ENCODE results near the gene WDR91. TPM values are rescaled to one million over a fixed set of nuclear protein-coding genes. Genes with fewer than 3 reads are reported as not detected.

WDR91 gene
- total RNA-seq (10 to 100 TPM; 28.1 to 41.2 (median 37.6) TPM), total RNA-seq (31.1 to 81.8 (median 68.8) reads per million in 29 experiments)
- 18.6 TPM for total RNA-seq (2013)

DNA sequence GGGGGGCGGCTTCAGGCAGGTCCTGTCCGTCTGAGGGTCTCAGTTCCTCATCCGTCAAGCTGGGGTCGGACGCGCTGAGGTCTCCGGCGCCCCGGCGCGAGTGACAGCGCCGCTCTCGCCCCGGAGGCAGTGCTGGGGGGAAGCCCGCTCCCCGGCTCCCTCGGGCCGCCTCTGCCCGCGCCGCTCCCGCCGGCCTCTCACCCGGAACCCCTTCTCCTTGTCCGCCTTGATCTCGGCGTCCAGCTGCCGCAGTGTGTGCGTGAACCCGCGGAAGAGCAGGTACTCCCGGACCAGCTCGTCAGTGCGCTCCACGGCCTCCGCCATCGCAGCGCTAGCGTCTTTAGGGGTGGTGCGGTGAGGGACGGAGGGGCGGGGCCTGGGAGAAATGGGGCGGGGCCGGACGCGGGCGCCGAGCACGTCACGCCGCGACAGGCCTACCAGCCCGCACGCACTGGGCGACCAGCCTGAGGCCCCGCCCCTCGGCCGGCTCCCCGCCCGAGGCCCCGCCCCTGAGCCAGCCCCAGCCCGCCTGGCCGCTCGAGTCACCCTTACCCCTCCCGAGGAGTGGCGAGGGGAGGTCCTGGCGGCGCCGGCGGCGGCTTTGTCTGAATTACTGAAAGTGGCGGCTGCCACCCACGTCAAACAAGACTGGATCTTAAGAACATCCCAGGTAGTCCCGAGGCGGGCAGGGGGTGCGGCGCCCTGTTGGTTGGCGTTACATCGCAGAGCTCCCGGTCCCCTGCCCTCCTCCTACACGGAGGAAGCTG is at the start of gene WDR91:
Gene WDR91, minus strand, starts transcription at position 348 of the 767 bp plus-strand sequence. Its CDS starts 24 bp downstream, at position 324.
- Histone ChIP-seq H3K9me3 (no peaks in the 10 kb centered on the region), H3K27ac (ENCODE audit: low read length) (peak within 1 kb of the TSS; percentile 82), H3K4me1 (ENCODE audit: control insufficient read depth in 1 of 2, extremely low read depth in 1 of 2, insufficient read depth in 2 of 2, low read length in 2 of 2) (peaks cover 8 to 30% of the 10 kb centered on the region in 2 experiments), H3K4me3 (ENCODE audit: control insufficient read depth in 1 of 2, extremely low read depth in 1 of 2, low read length in 1 of 2) (peak within 1 kb of the TSS; percentile 79 to 94), H3K27me3 (replicated peaks in 1 of 2; ENCODE audit: control insufficient read depth in 2 of 2, extremely low read depth in 1 of 2, insufficient read depth in 2 of 2, low read length in 1 of 2) (no peaks in the 10 kb centered on the region), H3K36me3 (ENCODE audit: control insufficient read depth in 2 of 2, extremely low read depth in 1 of 2, insufficient read depth in 1 of 2, low read length in 1 of 2) (peaks cover 0 to 4% of the 10 kb centered on the region in 2 donors)
- Mint-ChIP-seq H3K4me1 (peaks cover 36 to 44% (median 37%) of the 10 kb centered on the region in 3 donors), H3K36me3 (peaks cover 1% of the 10 kb centered on the region), H3K27me3 (no peaks in the 10 kb centered on the region), H3K27ac (peak within 1 kb of the TSS; percentile 96 to 98), H3K9me3 (no peaks in the 10 kb centered on the region), H3K4me3 (peak within 1 kb of the TSS; percentile 89 to 99 (median 93))
- peak; percentile 90 to 98 (median 94) for ATAC-seq (replicated peaks in 1 of 4)
- peak; percentile 86 to 98 (median 94) for DNase-seq
- POLR2A ChIA-PET, result interaction anchor here (0.6 to 1.4 kb wide), 6 partner anchors 9 to 1727 kb away, joined by 3 to 6 read pairs (median 4); no protein-coding TSS in a partner anchor
- CTCF ChIA-PET, result interaction anchor here (0.6 to 1.5 kb wide), 3 partner anchors 40 to 225 kb away, joined by 4 to 5 read pairs (median 5); partner anchors contain the start of genes AGBL3 (in 1 of the 2) and TMEM140 (in 1 of the 2)
- WGBS (ENCODE audit: insufficient coverage), result under 1% methylated on average over 76 of the region's 82 CpGs

DNA sequence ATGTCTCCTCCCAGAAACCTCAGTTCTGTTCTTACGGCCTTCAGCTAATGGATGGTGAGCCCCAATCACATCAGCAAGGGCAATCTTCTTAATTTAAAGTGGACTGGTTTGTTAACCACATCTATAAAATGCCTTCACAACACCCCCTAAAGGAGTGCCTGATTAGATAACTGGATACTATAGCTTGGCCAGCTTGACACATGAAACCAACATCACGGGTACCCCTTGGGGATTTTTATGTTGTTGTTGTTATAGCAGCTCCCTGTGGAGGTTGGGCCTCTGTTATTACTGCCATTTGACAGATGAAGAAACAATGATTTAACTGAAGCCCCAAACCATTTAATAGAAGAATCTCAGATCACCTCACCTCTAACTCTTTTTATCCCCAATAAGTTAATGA is 49.1 kb upstream of the WDR91 start:
- no peaks in the 10 kb centered on the region for H3K36me3 ChIP-seq (ENCODE audit: control insufficient read depth in 2 of 2, extremely low read depth in 1 of 2, insufficient read depth in 1 of 2, low read length in 1 of 2)

DNA sequence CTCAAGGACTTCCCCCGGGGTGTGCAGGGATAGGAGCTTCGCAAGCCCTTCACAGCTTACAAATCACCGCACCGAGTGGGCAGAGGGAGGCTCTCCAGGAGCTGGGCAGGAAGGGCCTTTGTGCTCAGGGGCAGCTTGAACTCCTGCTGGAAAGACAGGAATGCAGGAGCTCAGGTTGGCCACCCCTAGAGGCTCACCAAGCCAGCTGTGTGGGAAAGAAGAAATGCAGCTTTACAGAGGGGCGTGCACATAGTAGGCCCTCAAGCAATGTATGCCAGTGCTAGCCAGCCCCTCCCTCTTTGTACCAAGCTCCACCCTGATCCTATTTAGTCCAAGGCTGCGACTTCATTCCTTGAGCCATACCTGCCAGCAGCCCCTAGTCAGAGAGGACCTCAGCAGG is 48.4 kb upstream of the WDR91 start:
- H3K4me3 Mint-ChIP-seq, result no peak overlapping the region
- Histone ChIP-seq H3K27me3 (replicated peaks in 1 of 2; ENCODE audit: control insufficient read depth in 2 of 2, extremely low read depth in 1 of 2, insufficient read depth in 2 of 2, low read length in 1 of 2) (peaks cover 0 to 14% of the 10 kb centered on the region in 2 experiments), H3K4me3 (ENCODE audit: control insufficient read depth in 1 of 2, extremely low read depth in 1 of 2, low read length in 1 of 2) (no peak overlapping the region), H3K9me3 (no peaks in the 10 kb centered on the region), H3K27ac (ENCODE audit: low read length) (no peak overlapping the region), H3K4me1 (ENCODE audit: control insufficient read depth in 1 of 2, extremely low read depth in 1 of 2, insufficient read depth in 2 of 2, low read length in 2 of 2) (no peaks in the 10 kb centered on the region), H3K36me3 (ENCODE audit: control insufficient read depth in 2 of 2, extremely low read depth in 1 of 2, insufficient read depth in 1 of 2, low read length in 1 of 2) (no peaks in the 10 kb centered on the region)
- no peak overlapping the region for H3K27ac Mint-ChIP-seq
- ATAC-seq (replicated peaks in 1 of 4) (no peak), DNase-seq (no peak)
- POLR2A ChIA-PET, result interaction anchor here in 1 of 2 donors (0.5 kb wide), 1 partner anchor 272 kb away, joined by 3 read pairs; no protein-coding TSS in a partner anchor
- 86% methylated on average over 6 of the region's 6 CpGs for WGBS (ENCODE audit: insufficient coverage)
- peaks cover 0 to 4% of the 10 kb centered on the region in 2 donors for H3K27me3 Mint-ChIP-seq
- H3K36me3 Mint-ChIP-seq, result no peaks in the 10 kb centered on the region
- CTCF ChIA-PET, result no interaction called here
- peaks cover 4 to 7% (median 5%) of the 10 kb centered on the region in 3 donors for H3K9me3 Mint-ChIP-seq
- no peaks in the 10 kb centered on the region for H3K4me1 Mint-ChIP-seq

More for the DNA sequence above, 49.1 kb upstream of the WDR91 start:
- ChIA-PET POLR2A (no interaction called here), CTCF (no interaction called here)
- Histone ChIP-seq H3K27me3 (replicated peaks in 1 of 2; ENCODE audit: control insufficient read depth in 2 of 2, extremely low read depth in 1 of 2, insufficient read depth in 2 of 2, low read length in 1 of 2) (peaks cover 0 to 14% of the 10 kb centered on the region in 2 experiments), H3K9me3 (no peaks in the 10 kb centered on the region), H3K27ac (ENCODE audit: low read length) (no peak overlapping the region), H3K4me3 (ENCODE audit: control insufficient read depth in 1 of 2, extremely low read depth in 1 of 2, low read length in 1 of 2) (no peak overlapping the region), H3K4me1 (ENCODE audit: control insufficient read depth in 1 of 2, extremely low read depth in 1 of 2, insufficient read depth in 2 of 2, low read length in 2 of 2) (no peaks in the 10 kb centered on the region)
- ATAC-seq (replicated peaks in 1 of 4), result no peak
- H3K27me3 Mint-ChIP-seq, result peaks cover 0 to 4% of the 10 kb centered on the region in 2 donors
- H3K4me1 Mint-ChIP-seq, result no peaks in the 10 kb centered on the region
- H3K9me3 Mint-ChIP-seq, result peaks cover 5 to 11% (median 10%) of the 10 kb centered on the region in 3 donors
- no peaks in the 10 kb centered on the region for H3K36me3 Mint-ChIP-seq
- no peak overlapping the region for H3K4me3 Mint-ChIP-seq
- WGBS (ENCODE audit: insufficient coverage), result no CpG with 5 or more reads among the region's 2 CpGs
- H3K27ac Mint-ChIP-seq, result no peak overlapping the region
- DNase-seq, result no peak

DNA sequence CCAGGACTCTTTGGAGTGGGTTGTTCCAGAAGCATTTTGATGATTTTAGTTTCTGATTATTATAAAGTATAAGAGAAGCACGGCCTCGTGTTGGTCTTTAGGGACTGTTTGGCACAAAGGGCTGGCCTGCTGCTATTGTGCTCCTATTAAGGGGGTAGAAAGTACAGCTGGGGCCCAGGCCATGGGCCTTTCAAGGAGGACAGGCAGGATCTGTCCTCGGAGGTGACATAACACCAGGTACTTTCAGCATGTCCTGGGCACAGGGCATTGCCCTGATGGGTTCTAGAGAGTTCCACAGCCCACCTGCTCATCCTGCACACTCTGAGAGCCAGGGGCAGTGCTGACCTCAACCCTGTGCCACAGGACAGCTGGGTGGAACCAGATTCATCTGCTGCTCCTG is 47.3 kb upstream of the WDR91 start:
- Histone ChIP-seq H3K27ac (ENCODE audit: low read length) (no peak overlapping the region), H3K4me3 (ENCODE audit: control insufficient read depth in 1 of 2, extremely low read depth in 1 of 2, low read length in 1 of 2) (no peak overlapping the region), H3K27me3 (replicated peaks in 1 of 2; ENCODE audit: control insufficient read depth in 2 of 2, extremely low read depth in 1 of 2, insufficient read depth in 2 of 2, low read length in 1 of 2) (peaks cover 0 to 12% of the 10 kb centered on the region in 2 experiments), H3K9me3 (no peaks in the 10 kb centered on the region), H3K4me1 (ENCODE audit: control insufficient read depth in 1 of 2, extremely low read depth in 1 of 2, insufficient read depth in 2 of 2, low read length in 2 of 2) (no peaks in the 10 kb centered on the region), H3K36me3 (ENCODE audit: control insufficient read depth in 2 of 2, extremely low read depth in 1 of 2, insufficient read depth in 1 of 2, low read length in 1 of 2) (no peaks in the 10 kb centered on the region)
- WGBS (ENCODE audit: insufficient coverage), result 59% methylated on average over 3 of the region's 3 CpGs
- Mint-ChIP-seq H3K4me1 (no peaks in the 10 kb centered on the region), H3K27me3 (peaks cover 0 to 4% of the 10 kb centered on the region in 2 donors), H3K4me3 (no peak overlapping the region), H3K36me3 (no peaks in the 10 kb centered on the region), H3K27ac (no peak overlapping the region), H3K9me3 (peaks cover 0 to 3% (median 0%) of the 10 kb centered on the region in 3 donors)
- CTCF ChIA-PET, result interaction anchor here in 1 of 2 donors (0.6 kb wide), 1 partner anchor 1307 kb away, joined by 3 read pairs; no protein-coding TSS in a partner anchor
- DNase-seq (no peak), ATAC-seq (replicated peaks in 1 of 4) (no peak)
- POLR2A ChIA-PET, result no interaction called here

DNA sequence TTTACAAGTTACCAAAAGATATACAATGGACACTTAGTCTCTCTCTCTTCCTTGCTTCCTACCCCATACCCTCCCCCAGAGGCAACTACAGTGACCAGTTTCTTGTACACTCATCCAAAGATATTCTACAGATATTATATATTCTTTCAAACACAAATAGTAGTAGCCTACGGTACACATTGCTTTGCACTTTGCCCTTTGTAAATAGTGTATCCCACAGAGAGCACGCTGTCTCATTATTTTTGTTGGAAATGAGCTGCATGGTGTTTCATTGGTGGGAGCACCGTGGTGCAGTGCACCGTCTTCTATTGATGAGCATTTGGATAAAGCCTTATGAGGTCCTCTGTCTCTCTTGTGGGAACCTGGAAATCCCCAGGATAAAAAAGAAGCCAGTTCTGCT is 46.5 kb upstream of the WDR91 start:
- H3K36me3 ChIP-seq (ENCODE audit: control insufficient read depth in 2 of 2, extremely low read depth in 1 of 2, insufficient read depth in 1 of 2, low read length in 1 of 2), result no peaks in the 10 kb centered on the region
- Mint-ChIP-seq H3K4me1 (no peaks in the 10 kb centered on the region), H3K27ac (no peak overlapping the region), H3K27me3 (peaks cover 0 to 4% of the 10 kb centered on the region in 2 donors), H3K36me3 (no peaks in the 10 kb centered on the region), H3K4me3 (no peak overlapping the region), H3K9me3 (peaks cover 0 to 3% (median 0%) of the 10 kb centered on the region in 3 donors)
- ChIA-PET POLR2A (no interaction called here), CTCF (no interaction called here)
- H3K27me3 ChIP-seq (replicated peaks in 1 of 2; ENCODE audit: control insufficient read depth in 2 of 2, extremely low read depth in 1 of 2, insufficient read depth in 2 of 2, low read length in 1 of 2), result peaks cover 0 to 6% of the 10 kb centered on the region in 2 experiments
- ATAC-seq (replicated peaks in 1 of 4) (no peak), DNase-seq (no peak)
- WGBS (ENCODE audit: insufficient coverage), result 90% methylated on average over 2 of the region's 4 CpGs
- no peaks in the 10 kb centered on the region for H3K4me1 ChIP-seq (ENCODE audit: control insufficient read depth in 1 of 2, extremely low read depth in 1 of 2, insufficient read depth in 2 of 2, low read length in 2 of 2)
- no peaks in the 10 kb centered on the region for H3K9me3 ChIP-seq
- no peak overlapping the region for H3K27ac ChIP-seq (ENCODE audit: low read length)
- H3K4me3 ChIP-seq (ENCODE audit: control insufficient read depth in 1 of 2, extremely low read depth in 1 of 2, low read length in 1 of 2), result no peak overlapping the region

DNA sequence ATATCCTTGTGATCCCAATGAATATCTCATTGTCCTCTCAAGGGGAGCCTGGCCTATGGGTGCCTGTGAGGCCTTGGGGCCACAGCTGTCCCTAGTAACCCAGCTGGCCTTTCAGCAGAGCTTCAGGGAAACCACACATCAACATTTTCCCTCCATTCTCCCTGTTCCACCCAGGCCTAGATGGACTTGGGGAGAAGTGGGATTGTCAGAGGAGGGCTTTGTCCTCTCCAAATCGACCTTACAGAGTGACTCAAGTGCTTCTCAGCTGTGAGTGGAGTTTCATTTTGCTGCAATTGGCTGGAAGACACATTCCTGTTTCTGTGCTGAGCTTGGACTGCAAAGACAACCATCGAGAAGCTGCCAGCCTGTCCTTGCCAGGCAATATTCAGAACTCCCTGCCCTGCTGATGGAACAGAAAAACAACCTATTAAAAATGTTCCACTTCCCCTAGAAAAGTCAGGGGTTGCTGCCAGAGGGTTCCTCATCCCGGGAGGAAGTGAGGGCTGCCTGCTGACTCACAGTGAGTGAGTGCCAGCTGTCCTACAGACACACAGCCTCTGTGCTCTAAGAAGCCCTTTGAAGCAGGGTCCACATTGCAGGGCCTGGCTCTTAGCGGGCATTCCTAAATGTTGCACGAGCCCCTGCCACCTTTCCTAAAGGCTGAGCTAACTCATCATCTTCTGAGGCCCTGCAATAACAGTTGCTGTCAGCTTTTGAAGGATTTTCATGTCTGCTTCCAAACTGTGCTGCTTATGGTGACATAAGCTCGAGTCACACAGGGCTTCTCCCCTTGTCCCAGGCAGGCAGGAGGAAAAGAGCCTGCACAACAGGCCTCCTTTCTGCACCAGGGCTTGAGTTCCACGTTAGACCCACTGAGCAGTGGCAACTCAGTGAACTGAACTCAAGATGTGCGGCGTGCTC is 42.8 kb upstream of the WDR91 start:
- Histone ChIP-seq H3K4me1 (ENCODE audit: control insufficient read depth in 1 of 2, extremely low read depth in 1 of 2, insufficient read depth in 2 of 2, low read length in 2 of 2) (no peaks in the 10 kb centered on the region), H3K9me3 (no peaks in the 10 kb centered on the region), H3K27me3 (replicated peaks in 1 of 2; ENCODE audit: control insufficient read depth in 2 of 2, extremely low read depth in 1 of 2, insufficient read depth in 2 of 2, low read length in 1 of 2) (peaks cover 0 to 3% of the 10 kb centered on the region in 2 experiments), H3K27ac (ENCODE audit: low read length) (no peak overlapping the region), H3K36me3 (ENCODE audit: control insufficient read depth in 2 of 2, extremely low read depth in 1 of 2, insufficient read depth in 1 of 2, low read length in 1 of 2) (no peaks in the 10 kb centered on the region), H3K4me3 (ENCODE audit: control insufficient read depth in 1 of 2, extremely low read depth in 1 of 2, low read length in 1 of 2) (no peak overlapping the region)
- POLR2A ChIA-PET, result no interaction called here
- no peaks in the 10 kb centered on the region for H3K36me3 Mint-ChIP-seq
- ATAC-seq (replicated peaks in 1 of 4), result peak in 1 of 4 experiments; percentile 27
- no peak overlapping the region for H3K4me3 Mint-ChIP-seq
- no peaks in the 10 kb centered on the region for H3K27me3 Mint-ChIP-seq
- CTCF ChIA-PET, result no interaction called here
- no peak overlapping the region for H3K27ac Mint-ChIP-seq
- WGBS (ENCODE audit: insufficient coverage), result 43% methylated on average over 7 of the region's 9 CpGs
- no peaks in the 10 kb centered on the region for H3K9me3 Mint-ChIP-seq
- H3K4me1 Mint-ChIP-seq, result peaks cover 0 to 5% (median 0%) of the 10 kb centered on the region in 3 donors
- DNase-seq, result peak in 1 of 35 experiments; percentile 36

All from T-cell (primary cell).